Esophagus muscularis mucosa (tissue), 4 donors: ENCODE results near the gene DSC2. TPM values are rescaled to one million over a fixed set of nuclear protein-coding genes. Genes with fewer than 3 reads are reported as not detected.

ENCODE experiments used
- DNase-seq: peaks from one replicate; pipeline ENCODE4 v3.0.0-alpha.2; 2017; ENCODE audit errors: extremely low spot score
- H3K27ac ChIP-seq, 4 donors: fragments of 200-600 bp; sonication (generic); replicated peaks in 1 of 4; 1 replicate in 3 of 4; 2 replicates in 1 of 4; pipeline ENCODE4 v1.5.1; 2016 to 2019; ENCODE audit warnings: mild to moderate bottlenecking in 1 of 4
- H3K27me3 ChIP-seq, 4 donors: fragments of 200-600 bp; sonication (generic); one replicate each; pipeline versions ENCODE4 v1.5.1 to v1.6.0; 2016 to 2019
- H3K36me3 ChIP-seq, 4 donors: fragments of 200-600 bp; sonication (generic); one replicate each; pipeline ENCODE4 v1.5.1; 2016 to 2019
- H3K4me1 ChIP-seq, 4 donors: fragments of 200-600 bp; sonication (generic); one replicate each; pipeline ENCODE4 v1.5.1; 2016 to 2019
- H3K4me3 ChIP-seq, 4 donors: fragments of 200-600 bp; sonication (generic); 1 replicate in 2 of 4; 2 replicates in 2 of 4; pipeline ENCODE4 v1.5.1; 2016 to 2019; ENCODE audit warnings: mild to moderate bottlenecking in 4 of 4, moderate library complexity in 1 of 4
- H3K9me3 ChIP-seq, 4 donors: fragments of 200-600 bp; sonication (generic); 1 replicate in 3 of 4; 2 replicates in 1 of 4; pipeline ENCODE4 v1.5.1; 2016 to 2019
- CTCF ChIP-seq, 3 experiments: fragments of 200-600 bp in 2 of 3; fragments of 450-650 bp in 1 of 3; sonication (generic) in 2 of 3; IDR thresholded peaks; one replicate each; pipeline ENCODE4 v1.5.1; 2017 to 2019; ENCODE audit warnings: antibody characterized with exemption in 3 of 3, mild to moderate bottlenecking in 2 of 3, moderate library complexity in 1 of 3
- EP300 ChIP-seq: sonication (generic); formaldehyde crosslinking; IDR thresholded peaks from one replicate; pipeline ENCODE4 v1.6.1; 2017; ENCODE audit warnings: antibody characterized with exemption
- POLR2A ChIP-seq: fragments of 450-650 bp; IDR thresholded peaks from one replicate; pipeline ENCODE4 v1.6.1; 2017; ENCODE audit warnings: antibody characterized with exemption, moderate library complexity, mild to moderate bottlenecking, low read depth
- POLR2AphosphoS5 ChIP-seq, 2 donors: sonication (generic); formaldehyde crosslinking; IDR thresholded peaks; one replicate each; pipeline ENCODE4 v1.6.1; 2017; ENCODE audit warnings: antibody characterized with exemption in 2 of 2
- WGBS: methylation state at CpG from one replicate; pipeline ENCODE4 v1.1.5; 2018; 5-methylcytosine and 5-hydroxymethylcytosine counted together
- intact Hi-C: fragments of 100-400 bp; cut with DNase I; formaldehyde crosslinking; loops from one replicate; pipeline ENCODE4 v1.15.1; 2023
- total RNA-seq, 4 donors: library from RNA; depleted of rRNA; stranded (reverse); fragments of >200 nt; gene quantifications; one replicate each; pipeline versions ENCODE4 v1.1.0 to v1.2.1, GENCODE V29; 2016

DSC2 gene
- total RNA-seq, 4 donors from 2014 or later = 1.9 to 4.6 (median 2.1) TPM

DNA sequence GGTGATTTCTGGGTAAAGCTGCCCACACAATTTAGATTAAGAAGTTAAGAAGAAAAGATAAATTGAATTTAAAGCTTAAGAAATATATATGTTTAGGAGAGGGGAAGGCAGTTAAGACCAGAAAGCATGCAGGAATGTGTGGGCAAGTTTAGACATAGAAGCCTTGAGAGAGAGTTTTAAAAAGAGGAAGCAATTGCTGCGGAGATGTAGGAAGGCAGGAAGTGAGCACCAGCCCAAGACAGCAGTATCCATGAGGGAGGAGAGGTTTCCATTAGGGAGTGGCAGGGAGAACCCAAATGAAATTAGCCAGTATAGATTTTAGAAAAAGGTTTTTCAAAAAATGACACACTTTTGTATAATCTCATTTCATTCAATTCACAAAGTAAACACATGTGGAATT lies 24.3 kb downstream of the DSC2 start:
- TF ChIP-seq EP300 = no peak
- TF ChIP-seq CTCF (IDR thresholded peaks at IDR 0.05) = no peak
- TF ChIP-seq POLR2A = no peak
- TF ChIP-seq POLR2AphosphoS5 (IDR thresholded peaks at IDR 0.05) = no peak
- peaks cover 0 to 61% (median 0%) of the 10 kb centered on the region in 4 donors for H3K36me3 ChIP-seq
- no peak overlapping the region for H3K27ac ChIP-seq
- DNase-seq = no peak
- no peaks in the 10 kb centered on the region for H3K9me3 ChIP-seq
- WGBS = 68% methylated on average over 1 of the region's 1 CpG
- H3K27me3 ChIP-seq = no peaks in the 10 kb centered on the region
- intact Hi-C loops = no loop called here
- H3K4me1 ChIP-seq = no peaks in the 10 kb centered on the region
- no peak overlapping the region for H3K4me3 ChIP-seq

- Histone ChIP-seq H3K9me3 (no peaks in the 10 kb centered on the region), H3K27me3 (no peaks in the 10 kb centered on the region), H3K4me1 (no peaks in the 10 kb centered on the region), H3K36me3 (peaks cover 0 to 49% (median 0%) of the 10 kb centered on the region in 4 donors), H3K27ac (no peak overlapping the region), H3K4me3 (no peak overlapping the region)
- WGBS = 83% methylated on average over 4 of the region's 4 CpGs
- intact Hi-C loops = no loop called here
- no peak for DNase-seq
- no peak for TF ChIP-seq POLR2A
- TF ChIP-seq CTCF (IDR thresholded peaks at IDR 0.05) = no peak
- no peak for TF ChIP-seq POLR2AphosphoS5 (IDR thresholded peaks at IDR 0.05)
- TF ChIP-seq EP300 = no peak
Measured at GRCh38 chr18:31072175-31072574, 30.0 kb downstream of the DSC2 start.

- Histone ChIP-seq H3K36me3 (peaks cover 0 to 45% (median 0%) of the 10 kb centered on the region in 4 donors), H3K27ac (no peak overlapping the region), H3K27me3 (no peaks in the 10 kb centered on the region), H3K9me3 (no peaks in the 10 kb centered on the region), H3K4me3 (no peak overlapping the region), H3K4me1 (no peaks in the 10 kb centered on the region)
- 54% methylated on average over 3 of the region's 3 CpGs for WGBS
- TF ChIP-seq POLR2A (no peak), POLR2AphosphoS5 (IDR thresholded peaks at IDR 0.05) (no peak), CTCF (IDR thresholded peaks at IDR 0.05) (no peak), EP300 (no peak)
- DNase-seq = no peak
- intact Hi-C loops = no loop called here
Measured at GRCh38 chr18:31070206-31070605, 32.0 kb downstream of the DSC2 start.

DNA sequence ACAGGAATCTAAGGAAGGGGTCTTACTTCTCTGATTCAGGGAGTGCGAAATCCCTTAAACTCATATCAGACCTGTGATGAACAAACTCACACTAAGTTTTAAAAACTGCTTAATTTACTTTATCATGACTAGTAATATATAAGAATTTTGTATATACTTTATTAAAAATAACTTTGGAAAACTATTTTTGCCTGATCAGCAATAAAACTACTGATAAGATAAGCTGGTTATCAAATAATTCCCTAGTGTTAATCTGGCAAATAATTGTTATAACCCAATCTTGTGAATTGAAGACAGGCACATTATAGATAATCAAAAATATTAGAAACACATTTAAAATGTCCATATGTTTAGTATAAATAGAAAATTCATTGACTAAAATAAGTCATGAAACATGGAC lies 36.0 kb downstream of the DSC2 start:
- intact Hi-C loops = no loop called here
- Histone ChIP-seq H3K27ac (no peak overlapping the region), H3K4me3 (no peak overlapping the region), H3K4me1 (no peaks in the 10 kb centered on the region), H3K9me3 (no peaks in the 10 kb centered on the region), H3K36me3 (peaks cover 0 to 21% (median 0%) of the 10 kb centered on the region in 4 donors), H3K27me3 (no peaks in the 10 kb centered on the region)
- DNase-seq = no peak
- whole genome bisulfite sequencing = 95% methylated on average over 1 of the region's 1 CpG
- TF ChIP-seq POLR2AphosphoS5 (IDR thresholded peaks at IDR 0.05) (no peak), EP300 (no peak)

- no peak for DNase-seq
- peaks cover 0 to 17% (median 0%) of the 10 kb centered on the region in 4 donors for H3K36me3 ChIP-seq
- 79% methylated on average over 6 of the region's 6 CpGs for WGBS
- no peak for TF ChIP-seq CTCF (IDR thresholded peaks at IDR 0.05)
- TF ChIP-seq POLR2A = no peak
- no peak for TF ChIP-seq EP300
- TF ChIP-seq POLR2AphosphoS5 (IDR thresholded peaks at IDR 0.05) = no peak
- no peaks in the 10 kb centered on the region for H3K9me3 ChIP-seq
- intact Hi-C loops = no loop called here
- H3K4me1 ChIP-seq = no peaks in the 10 kb centered on the region
- H3K27ac ChIP-seq = no peak overlapping the region
- no peaks in the 10 kb centered on the region for H3K27me3 ChIP-seq
- H3K4me3 ChIP-seq = no peak overlapping the region
Measured at GRCh38 chr18:31065036-31065773, 37.0 kb downstream of the DSC2 start.
